GM19035 (cell line): ENCODE results near the gene CTNNBL1.

Source experiments
- ATAC-seq: cut with Tn5 transposase; IDR thresholded peaks from one replicate; pipeline ENCODE4 v1.9.1; 2021; ENCODE audit not compliant: unreplicated experiment

Gene CTNNBL1

GRCh38 chr20:37875460-37876175 is 181.8 kb downstream of the CTNNBL1 start:
- no peak for ATAC-seq

DNA sequence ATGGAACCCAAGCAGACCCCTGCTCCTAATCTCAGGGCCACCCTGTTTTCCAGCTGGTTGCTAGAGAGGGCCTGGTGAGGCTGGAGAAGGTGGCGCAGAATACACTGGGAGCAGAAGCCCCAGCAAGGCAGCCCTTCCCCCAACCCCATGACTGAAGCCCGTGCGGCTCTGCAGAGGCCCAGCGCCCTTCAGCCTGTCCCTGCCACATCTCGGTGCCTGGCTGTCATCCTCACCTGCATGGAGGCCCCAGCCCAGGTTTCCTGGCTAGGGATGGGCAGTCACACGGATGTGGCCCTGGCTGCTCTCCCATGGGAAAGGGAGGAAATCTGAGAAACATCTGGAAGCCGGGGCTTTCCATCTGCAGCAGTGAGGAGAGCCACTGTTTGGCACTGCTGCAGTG is 183.0 kb downstream of the CTNNBL1 start:
- ATAC-seq = no peak

GRCh38 chr20:37877832-37878772 is 184.3 kb downstream of the CTNNBL1 start:
- ATAC-seq = no peak

DNA sequence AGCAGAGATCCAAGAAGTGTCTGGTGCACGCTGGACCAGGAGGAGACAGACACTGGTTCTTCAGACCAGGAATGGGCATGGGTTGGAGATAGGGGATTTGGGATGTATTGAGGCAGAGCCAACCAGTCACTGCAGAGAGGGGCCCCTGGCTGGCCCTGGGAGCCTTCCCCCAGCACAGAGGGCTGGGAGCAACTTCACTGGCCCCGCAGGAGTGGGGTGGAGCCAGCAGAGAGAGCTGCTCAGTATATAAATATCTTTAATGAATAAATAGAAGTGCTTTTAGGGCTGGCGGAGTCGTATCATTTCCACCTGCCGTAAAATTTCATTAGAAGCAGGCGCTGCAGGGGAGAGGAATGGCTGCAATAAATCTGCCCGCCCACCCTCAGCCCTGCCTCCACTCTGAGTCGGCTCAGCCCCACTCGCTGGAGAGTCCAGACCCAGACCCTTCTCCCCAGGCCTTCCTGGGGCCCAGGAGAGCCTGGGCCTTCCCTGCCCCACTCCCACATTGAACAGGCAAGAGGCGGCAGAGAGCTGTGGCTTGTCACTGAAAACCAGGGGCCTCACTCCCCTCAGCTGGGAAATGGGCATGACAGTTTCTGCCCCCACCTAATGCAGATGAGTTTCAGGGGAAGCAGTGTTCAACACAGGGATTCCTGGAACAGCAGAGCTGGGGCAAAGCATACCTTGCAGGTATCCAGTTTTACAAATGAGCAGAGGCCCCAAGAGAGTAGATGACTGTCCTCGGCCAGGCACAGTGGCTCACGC is 185.2 kb downstream of the CTNNBL1 start:
- no peak for ATAC-seq

- no peak for ATAC-seq
Measured at GRCh38 chr20:37879843-37880242, 186.0 kb downstream of the CTNNBL1 start.

- ATAC-seq = no peak
Measured at GRCh38 chr20:37880726-37881591, 187.1 kb downstream of the CTNNBL1 start.

DNA sequence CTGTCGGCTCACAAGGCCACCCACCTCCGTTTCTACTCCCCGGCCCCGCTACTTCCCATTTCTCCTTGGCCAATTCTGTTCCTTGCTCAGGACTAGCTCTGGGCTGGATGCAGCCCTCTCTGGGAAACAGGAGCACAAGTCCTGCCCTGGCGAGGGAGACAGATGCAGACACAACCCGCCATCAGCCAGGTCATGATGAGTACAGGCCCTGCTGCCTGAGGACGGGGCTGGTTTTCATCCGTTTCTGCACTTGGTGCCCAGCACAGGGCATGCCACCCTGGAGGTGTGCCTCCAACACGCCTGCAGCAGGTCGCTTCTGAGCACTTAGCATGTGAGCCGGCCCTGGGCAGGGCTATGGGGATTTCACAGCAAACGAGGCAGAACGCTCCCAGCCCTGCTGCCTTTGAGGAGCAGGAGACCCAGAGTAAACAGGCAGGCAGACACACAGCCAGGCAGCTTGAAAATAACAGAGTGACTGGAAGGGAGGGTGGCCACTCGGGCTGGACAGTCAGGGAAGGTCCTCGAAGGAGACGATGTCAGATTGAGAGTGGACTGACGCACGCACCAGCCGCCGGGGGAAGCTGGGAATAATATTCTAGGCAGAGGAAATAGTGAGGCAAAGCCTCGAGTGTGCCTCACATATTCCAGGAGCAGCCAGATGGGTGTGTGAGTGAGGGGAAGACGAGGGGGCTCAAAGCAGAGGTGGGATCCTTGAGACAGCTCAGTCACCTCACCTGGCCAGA is 187.9 kb downstream of the CTNNBL1 start:
- ATAC-seq = no peak

GRCh38 chr20:37882961-37883712 is 189.3 kb downstream of the CTNNBL1 start:
- ATAC-seq = no peak

GRCh38 chr20:37885042-37885441 is 191.2 kb downstream of the CTNNBL1 start:
- no peak for ATAC-seq

DNA sequence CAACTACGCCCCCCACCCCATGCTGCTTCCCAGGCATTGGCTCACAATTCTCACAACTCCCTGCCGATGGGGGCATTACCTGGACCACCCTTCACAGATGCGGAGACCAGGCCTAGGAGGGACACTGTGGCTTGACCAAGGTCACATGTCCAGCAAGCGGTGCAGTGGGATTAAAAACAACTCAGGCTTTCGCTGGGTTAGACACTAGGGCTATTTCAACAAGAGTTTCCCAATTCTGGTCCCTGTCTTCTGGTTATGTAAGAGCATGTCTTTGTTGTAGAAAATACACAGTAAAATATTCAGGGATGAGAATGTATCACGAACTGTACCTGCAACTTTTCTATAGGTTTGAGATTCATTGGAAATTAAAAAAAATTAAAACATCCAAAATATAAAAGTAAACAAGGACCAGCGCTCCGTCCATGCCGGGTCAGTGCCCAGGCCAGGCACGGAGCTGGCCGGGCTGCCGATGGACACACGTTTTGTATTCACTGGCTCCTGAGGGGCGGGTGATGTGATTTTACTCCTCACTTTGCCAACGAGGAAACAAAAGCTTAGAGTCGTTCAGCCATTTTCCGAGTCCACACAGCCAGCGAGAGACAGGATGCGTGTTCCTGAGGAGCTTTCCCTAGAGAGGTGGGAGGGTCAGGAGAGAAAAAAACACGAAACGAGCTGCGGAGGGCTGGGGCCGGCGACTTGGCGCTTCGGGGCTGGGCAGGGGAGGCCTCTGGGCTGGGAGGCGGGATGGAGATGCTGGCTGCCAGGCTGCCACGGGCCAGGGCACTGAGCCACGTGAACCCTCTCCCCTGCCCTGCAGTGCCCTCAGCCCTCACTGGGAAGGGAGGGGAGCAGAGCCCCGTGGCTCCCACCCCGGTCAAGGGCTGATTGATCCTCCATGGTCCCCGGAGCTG is 192.0 kb downstream of the CTNNBL1 start:
- no peak for ATAC-seq

DNA sequence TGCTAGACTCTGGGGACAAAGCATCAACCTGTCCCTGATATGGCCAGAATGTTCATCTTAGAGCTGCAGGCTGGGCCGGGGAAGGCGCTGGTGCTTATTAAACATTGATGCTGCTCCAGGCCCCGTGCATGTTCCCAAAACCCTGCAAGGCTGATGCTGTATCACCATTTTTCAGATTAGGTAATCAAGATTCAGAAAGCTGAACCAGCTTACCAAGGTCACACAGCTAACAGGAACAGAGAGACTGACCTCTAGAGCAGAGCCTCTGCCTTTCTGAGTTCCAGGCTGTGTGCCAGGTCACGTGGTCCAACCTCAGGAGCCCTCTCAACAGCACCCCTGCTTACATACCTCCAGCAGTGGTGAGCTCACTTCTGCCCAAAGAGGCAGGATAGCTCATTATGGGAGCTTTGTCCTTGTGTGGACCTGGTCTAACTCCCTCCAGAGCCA is 193.0 kb downstream of the CTNNBL1 start:
- ATAC-seq = no peak

- ATAC-seq = no peak
Measured at GRCh38 chr20:37888641-37889040, 194.8 kb downstream of the CTNNBL1 start.

GRCh38 chr20:37890108-37890507 is 196.3 kb downstream of the CTNNBL1 start:
- ATAC-seq = no peak

GRCh38 chr20:37890643-37891042 is 196.8 kb downstream of the CTNNBL1 start:
- no peak for ATAC-seq

DNA sequence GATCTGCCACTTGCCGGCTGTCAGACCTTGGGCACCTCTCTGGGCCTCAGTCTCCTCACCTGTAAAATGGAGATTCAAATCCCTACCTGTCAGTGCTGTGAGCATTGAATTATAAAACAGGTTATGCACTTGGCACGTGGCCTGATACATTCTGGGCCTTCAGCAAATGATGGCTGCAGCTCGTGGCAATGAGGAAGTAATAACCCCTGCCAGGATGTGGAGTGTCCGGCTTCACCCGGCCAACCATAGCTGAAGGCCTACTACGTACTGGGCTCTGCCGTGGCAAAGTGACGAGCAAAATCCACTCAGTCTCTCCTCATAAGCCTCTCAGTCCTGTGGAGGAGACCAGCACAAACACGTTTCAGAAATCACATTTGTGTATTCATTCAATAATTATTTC is 198.2 kb downstream of the CTNNBL1 start:
- no peak for ATAC-seq

- no peak for ATAC-seq
Measured at GRCh38 chr20:37893566-37894241, 199.9 kb downstream of the CTNNBL1 start.

- no peak for ATAC-seq
Measured at GRCh38 chr20:37894454-37894853, 200.6 kb downstream of the CTNNBL1 start.
